ENCODE measurements around the gene UFD1.

- TF ChIP-seq, protein P1, sequence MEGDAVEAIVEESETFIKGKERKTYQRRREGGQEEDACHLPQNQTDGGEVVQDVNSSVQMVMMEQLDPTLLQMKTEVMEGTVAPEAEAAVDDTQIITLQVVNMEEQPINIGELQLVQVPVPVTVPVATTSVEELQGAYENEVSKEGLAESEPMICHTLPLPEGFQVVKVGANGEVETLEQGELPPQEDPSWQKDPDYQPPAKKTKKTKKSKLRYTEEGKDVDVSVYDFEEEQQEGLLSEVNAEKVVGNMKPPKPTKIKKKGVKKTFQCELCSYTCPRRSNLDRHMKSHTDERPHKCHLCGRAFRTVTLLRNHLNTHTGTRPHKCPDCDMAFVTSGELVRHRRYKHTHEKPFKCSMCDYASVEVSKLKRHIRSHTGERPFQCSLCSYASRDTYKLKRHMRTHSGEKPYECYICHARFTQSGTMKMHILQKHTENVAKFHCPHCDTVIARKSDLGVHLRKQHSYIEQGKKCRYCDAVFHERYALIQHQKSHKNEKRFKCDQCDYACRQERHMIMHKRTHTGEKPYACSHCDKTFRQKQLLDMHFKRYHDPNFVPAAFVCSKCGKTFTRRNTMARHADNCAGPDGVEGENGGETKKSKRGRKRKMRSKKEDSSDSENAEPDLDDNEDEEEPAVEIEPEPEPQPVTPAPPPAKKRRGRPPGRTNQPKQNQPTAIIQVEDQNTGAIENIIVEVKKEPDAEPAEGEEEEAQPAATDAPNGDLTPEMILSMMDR (conservative IDR thresholded peaks at IDR 0.05 in 1 of 2, IDR thresholded peaks at IDR 0.05 in 1 of 2; ENCODE audit: low read depth in 1 of 2, low read length in 2 of 2): no peak
- no peak for TF ChIP-seq EZH2 (IDR thresholded peaks at IDR 0.05; ENCODE audit: low read length, missing control alignments)
These were observed 1.2 kb upstream of the UFD1 start for GRCh38 chr22:19480173-19480568.

Data from fibroblast of lung (primary cell).